Measurements from ENCODE around the gene ERICH3.

Gene ERICH3

GRCh38 chr1:74584185-74584584 is 89.4 kb downstream of the ERICH3 start:
- DNase-seq = no peak

GRCh38 chr1:74583397-74583796 is 90.2 kb downstream of the ERICH3 start:
- DNase-seq = no peak

GRCh38 chr1:74579425-74579824 is 94.2 kb downstream of the ERICH3 start:
- no peak for DNase-seq

DNA sequence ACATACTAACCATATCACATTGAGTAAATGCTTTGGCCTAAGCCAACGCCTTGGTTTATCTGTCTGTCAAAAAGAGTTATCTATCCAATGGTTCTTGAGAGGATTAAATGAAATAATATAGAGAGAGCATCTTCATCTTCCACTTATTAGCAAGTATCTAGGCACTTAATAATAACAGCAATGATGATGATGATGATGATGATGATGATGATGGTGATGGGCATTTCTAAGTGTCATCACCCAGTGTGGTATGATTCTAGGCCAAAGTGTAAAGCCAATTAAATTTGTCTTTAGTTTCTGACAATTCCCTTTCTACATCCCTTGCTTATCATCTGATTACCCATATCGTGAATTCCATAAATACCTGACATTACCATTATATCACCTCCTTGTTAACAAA is 95.5 kb downstream of the ERICH3 start:
- no peak for DNase-seq

- no peak for DNase-seq
Observed at GRCh38 chr1:74571891-74572290, 101.7 kb downstream of the ERICH3 start.

- DNase-seq = no peak
Observed at GRCh38 chr1:74571493-74571800, 102.1 kb downstream of the ERICH3 start.

DNA sequence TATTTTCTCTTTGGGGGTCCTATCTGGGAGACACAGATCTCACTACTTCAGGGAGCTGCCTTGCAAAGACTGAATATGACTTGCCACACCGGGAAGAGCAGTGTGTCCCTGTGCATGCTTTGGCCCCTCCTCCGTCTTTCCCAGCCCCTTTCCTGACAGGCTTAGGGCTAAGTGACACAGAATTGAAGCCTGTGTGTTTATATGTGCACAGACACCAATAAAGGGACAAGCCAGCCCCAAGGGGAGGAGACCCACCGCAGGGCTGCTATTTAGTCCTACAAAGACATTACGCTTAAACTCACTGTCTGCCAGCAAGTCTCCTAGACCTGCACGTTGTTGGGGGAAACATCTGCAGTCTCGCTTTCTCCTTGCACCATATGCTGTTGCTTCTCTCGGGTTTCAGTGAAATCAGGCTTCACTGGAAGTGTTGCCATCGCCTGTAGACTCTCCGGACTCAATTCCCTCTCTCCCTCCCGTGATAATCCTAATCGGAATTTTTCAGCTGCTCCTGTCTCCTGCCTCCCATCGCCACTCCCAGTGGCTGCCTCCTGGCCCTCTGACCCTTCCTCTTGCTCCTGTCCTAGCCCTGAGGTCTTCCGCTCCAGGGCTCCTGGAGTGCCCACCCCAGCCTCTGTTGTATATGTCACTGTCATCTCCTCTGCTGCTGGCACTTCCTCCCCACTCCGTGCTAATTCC is 102.6 kb downstream of the ERICH3 start:
- DNase-seq = no peak

DNA sequence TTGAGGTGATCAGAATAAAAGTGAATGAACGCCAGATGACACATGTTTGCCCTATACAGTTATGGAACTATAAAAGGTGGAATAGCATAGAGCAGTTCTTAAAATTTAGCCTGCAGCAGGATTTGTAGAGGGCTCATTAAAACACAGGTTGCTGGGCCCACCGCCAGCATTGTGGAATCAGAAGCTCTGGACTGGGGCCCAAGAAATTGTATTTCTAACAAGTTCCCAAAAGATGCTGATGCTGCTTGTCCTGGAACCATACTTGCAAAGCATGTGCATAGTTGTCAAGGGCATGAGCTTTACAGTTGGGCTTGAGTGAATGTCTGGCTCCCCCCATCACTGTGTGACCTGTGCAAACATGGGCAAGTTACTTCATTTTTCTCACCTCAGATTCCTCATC is 123.7 kb downstream of the ERICH3 start:
- DNase-seq = no peak

DNA sequence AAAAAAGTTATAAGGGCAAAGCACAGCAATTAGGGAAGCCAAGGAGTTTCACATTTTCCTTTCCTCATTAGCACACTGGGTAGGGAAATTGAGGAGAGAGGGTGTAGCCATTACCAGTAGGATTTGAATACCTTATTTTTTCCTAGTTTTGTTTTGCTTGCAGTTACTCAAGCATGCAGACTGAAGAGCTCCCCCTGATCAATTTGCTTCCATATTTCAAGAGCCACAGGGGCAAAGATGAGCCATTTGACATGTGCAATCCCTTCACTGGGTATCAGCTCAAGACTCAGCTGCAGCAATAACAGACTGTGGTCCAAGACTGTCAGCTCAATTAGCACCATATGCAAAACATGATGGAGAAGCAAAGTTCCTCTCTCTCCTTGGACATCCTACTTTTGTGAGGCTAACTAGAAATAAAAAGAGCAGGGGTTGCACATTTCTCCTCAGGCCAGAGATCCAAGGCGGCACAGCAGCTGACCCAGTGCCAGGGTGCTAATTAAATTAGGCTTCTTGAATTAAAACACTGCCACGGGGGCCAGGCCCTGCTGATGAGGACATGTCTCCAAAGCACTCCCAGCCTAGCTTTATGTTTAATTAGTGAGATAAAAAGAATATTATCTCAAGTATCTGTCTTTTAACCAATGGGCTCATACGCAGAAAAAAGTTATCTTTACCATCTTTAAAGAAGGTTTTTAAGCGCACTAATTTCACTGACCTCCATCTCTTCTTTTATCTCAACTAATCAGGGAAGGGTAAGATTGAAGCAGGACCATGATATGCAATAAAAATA is 124.4 kb downstream of the ERICH3 start:
- DNase-seq = no peak

DNA sequence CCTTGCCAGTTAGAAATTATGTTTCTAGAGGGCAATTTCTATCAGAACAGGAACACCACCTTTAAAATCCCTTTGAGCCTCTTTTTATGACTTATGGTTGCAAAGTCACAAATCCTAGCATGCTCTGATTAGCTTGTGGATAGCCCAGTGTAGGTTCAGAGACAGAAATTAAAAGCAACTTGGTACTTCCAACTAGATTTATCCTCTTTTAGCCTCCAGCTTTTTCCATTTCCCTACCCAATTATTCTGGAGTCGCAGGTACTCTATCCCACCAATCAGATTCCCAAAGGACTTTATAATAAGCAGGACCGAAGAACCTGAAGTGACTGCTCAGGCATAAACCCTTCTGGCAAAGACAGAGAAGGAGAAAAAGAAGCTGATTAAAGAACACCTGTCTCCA is 127.8 kb downstream of the ERICH3 start:
- DNase-seq = no peak

- no peak for DNase-seq
Observed at GRCh38 chr1:74534241-74534640, 139.4 kb downstream of the ERICH3 start.

DNA sequence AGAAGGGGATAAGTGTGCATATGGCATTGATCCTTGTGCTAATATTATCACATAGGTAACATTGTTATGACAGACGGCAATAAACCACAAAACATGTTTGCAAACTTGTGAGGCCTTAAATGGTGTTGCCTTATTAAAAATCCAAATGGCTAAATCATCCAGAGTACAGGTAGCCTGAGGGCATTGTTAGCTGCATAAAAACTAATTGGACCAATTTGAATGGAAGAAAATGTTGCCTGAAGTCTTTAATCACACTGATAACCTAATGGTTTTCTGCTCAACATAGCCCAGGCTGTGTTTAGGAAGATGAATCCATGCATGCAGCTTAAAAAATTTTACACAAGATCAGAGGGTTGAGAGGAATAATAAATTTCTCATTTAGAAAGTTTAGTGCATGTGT is 141.8 kb downstream of the ERICH3 start:
- DNase-seq = no peak

GRCh38 chr1:74530892-74531291 is 142.7 kb downstream of the ERICH3 start:
- DNase-seq = no peak

DNA sequence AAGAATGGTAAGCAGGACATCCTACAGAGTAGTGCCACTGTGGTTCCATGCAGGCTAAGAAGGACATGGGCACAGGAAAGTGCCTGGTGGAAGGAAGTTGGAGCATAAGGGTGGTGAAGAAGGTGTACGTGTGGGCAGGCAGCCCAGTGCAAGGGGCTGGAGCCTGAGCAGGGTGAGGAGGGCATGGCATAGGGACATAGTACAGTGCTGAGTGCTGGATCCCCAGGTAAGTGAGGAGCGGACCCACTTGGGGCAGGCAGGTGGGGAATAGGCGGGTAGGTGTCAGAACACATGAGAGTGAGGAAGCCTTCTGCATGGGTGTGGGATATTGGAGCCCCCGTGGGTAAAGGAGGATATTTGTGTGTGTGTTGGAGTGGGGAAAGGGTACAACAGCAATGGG is 145.5 kb downstream of the ERICH3 start:
- no peak for DNase-seq

GRCh38 chr1:74526708-74527107 is 146.9 kb downstream of the ERICH3 start:
- DNase-seq = no peak

GRCh38 chr1:74523873-74524480 is 149.6 kb downstream of the ERICH3 start:
- DNase-seq = no peak

- no peak for DNase-seq
Observed at GRCh38 chr1:74522148-74522547, 151.4 kb downstream of the ERICH3 start.
